ENCODE data around the gene DDN. TPM values are rescaled to one million over a fixed set of nuclear protein-coding genes. Genes with fewer than 3 reads are reported as not detected.

The DDN gene
- total RNA-seq, 1 experiment from 2014 or later = 0.51 TPM

- TF ChIP-seq REST (IDR thresholded peaks at IDR 0.05; ENCODE audit: insufficient read depth in 1 of 2, low read depth in 2 of 2, low read length in 1 of 2) (no peak), CTCF (IDR thresholded peaks at IDR 0.05) (peak; percentile 67), SIN3A (IDR thresholded peaks at IDR 0.05; ENCODE audit: borderline replicate concordance, insufficient read depth, low read depth, low read length) (no peak), TCF7L2 (IDR thresholded peaks at IDR 0.05; ENCODE audit: low read depth, low read length) (no peak), POLR2AphosphoS5 (IDR thresholded peaks at IDR 0.05; ENCODE audit: low read depth, low read length) (no peak)
- no TSS peak for BruUV-seq (replicated peaks)
- intact Hi-C loops (cut with micrococcal nuclease; ENCODE audit: unreplicated experiment) = no loop called here
- DNase-seq (ENCODE audit: low read depth, low spot score) (no peak), ATAC-seq (peak; percentile 69)
- Histone ChIP-seq H3K27ac (ENCODE audit: low read length) (no peak overlapping the region), H3K9me3 (ENCODE audit: control insufficient read depth, insufficient read depth, low read depth, low read length) (no peaks in the 10 kb centered on the region), H3K36me3 (ENCODE audit: control insufficient read depth, insufficient read depth, low read length) (no peaks in the 10 kb centered on the region), H3K4me1 (ENCODE audit: control insufficient read depth, insufficient read depth, low read length) (peaks cover 17% of the 10 kb centered on the region), H3K4me3 (ENCODE audit: low read depth in 2 of 2, low read length in 2 of 2) (no peak overlapping the region), H3K27me3 (ENCODE audit: control insufficient read depth, insufficient read depth, low read length) (no peaks in the 10 kb centered on the region)
- in situ Hi-C loops (cut with HindIII; ENCODE audit: low pct_unique_long_range_greater_than_20kb, low sequenced_read_pairs) = no loop called here
- ChIA-PET POLR2A (no interaction called here), CTCF (no interaction called here)
These were observed 33.8 kb downstream of the DDN start for GRCh38 chr12:48965298-48965838.

GRCh38 chr12:48961801-48962200 is 37.4 kb downstream of the DDN start:
- no peaks in the 10 kb centered on the region for H3K36me3 ChIP-seq (ENCODE audit: control insufficient read depth, insufficient read depth, low read length)
- DNase-seq (ENCODE audit: low read depth, low spot score) (no peak), ATAC-seq (no peak)
- POLR2A ChIA-PET = interaction anchor here (0.6 kb wide), 1 partner anchor 126 kb away, joined by 3 read pairs; no protein-coding TSS in a partner anchor
- TF ChIP-seq POLR2AphosphoS5 (IDR thresholded peaks at IDR 0.05; ENCODE audit: low read depth, low read length) (no peak), TCF7L2 (IDR thresholded peaks at IDR 0.05; ENCODE audit: low read depth, low read length) (no peak), REST (IDR thresholded peaks at IDR 0.05; ENCODE audit: insufficient read depth in 1 of 2, low read depth in 2 of 2, low read length in 1 of 2) (no peak), CTCF (IDR thresholded peaks at IDR 0.05) (no peak), SIN3A (IDR thresholded peaks at IDR 0.05; ENCODE audit: borderline replicate concordance, insufficient read depth, low read depth, low read length) (no peak)
- H3K4me3 ChIP-seq (ENCODE audit: low read depth in 2 of 2, low read length in 2 of 2) = no peak overlapping the region
- peaks cover 7% of the 10 kb centered on the region; the same call in 1 of the 2 replicates for H3K4me1 ChIP-seq (ENCODE audit: control insufficient read depth, insufficient read depth, low read length)
- intact Hi-C loops (cut with micrococcal nuclease; ENCODE audit: unreplicated experiment) = no loop called here
- H3K27me3 ChIP-seq (ENCODE audit: control insufficient read depth, insufficient read depth, low read length) = no peaks in the 10 kb centered on the region
- no peaks in the 10 kb centered on the region for H3K9me3 ChIP-seq (ENCODE audit: control insufficient read depth, insufficient read depth, low read depth, low read length)
- BruUV-seq (replicated peaks) = no TSS peak
- CTCF ChIA-PET = interaction anchor here (0.7 kb wide), 2 partner anchors 31 to 35 kb away, joined by 3 read pairs; no protein-coding TSS in a partner anchor
- in situ Hi-C loops (cut with HindIII; ENCODE audit: low pct_unique_long_range_greater_than_20kb, low sequenced_read_pairs) = no loop called here
- no peak overlapping the region for H3K27ac ChIP-seq (ENCODE audit: low read length)

All from Panc1 (cell line).